Measurements from ENCODE around the gene ZCWPW1.
"Not testable (repeated sequence)": the region's sequence is repeated elsewhere in the genome, so short reads cannot be mapped to it uniquely, and the experiment has no call there.

ZCWPW1 gene

GRCh38 chr7:100398239-100398638 is 30.3 kb downstream of the ZCWPW1 start:
- DNase-seq: no peak

GRCh38 chr7:100397315-100398081 is 31.0 kb downstream of the ZCWPW1 start:
- no peak for DNase-seq

- DNase-seq: no peak
These were observed 32.0 kb downstream of the ZCWPW1 start for GRCh38 chr7:100396421-100396982.

- no peak for DNase-seq
These were observed 34.4 kb downstream of the ZCWPW1 start for GRCh38 chr7:100394077-100394476.

GRCh38 chr7:100393233-100393905 is 35.1 kb downstream of the ZCWPW1 start:
- DNase-seq: no peak

- no peak for DNase-seq
These were observed 38.1 kb downstream of the ZCWPW1 start for GRCh38 chr7:100390286-100391009.

- DNase-seq: no peak
These were observed 38.9 kb downstream of the ZCWPW1 start for GRCh38 chr7:100389437-100390088.

GRCh38 chr7:100387695-100388094 is 40.8 kb downstream of the ZCWPW1 start:
- no peak for DNase-seq

GRCh38 chr7:100386940-100387339 is 41.6 kb downstream of the ZCWPW1 start:
- no peak for DNase-seq

- DNase-seq: no peak
These were observed 43.7 kb downstream of the ZCWPW1 start for GRCh38 chr7:100384628-100385294.

- not testable (repeated sequence) for DNase-seq
These were observed 46.2 kb downstream of the ZCWPW1 start for GRCh38 chr7:100382234-100382853.

- DNase-seq: not testable (repeated sequence)
These were observed 46.8 kb downstream of the ZCWPW1 start for GRCh38 chr7:100381531-100382233.

GRCh38 chr7:100380196-100380595 is 48.3 kb downstream of the ZCWPW1 start:
- no peak for DNase-seq

- no peak for DNase-seq
These were observed 50.3 kb downstream of the ZCWPW1 start for GRCh38 chr7:100378114-100378755.

GRCh38 chr7:100376066-100376465 is 52.4 kb downstream of the ZCWPW1 start:
- DNase-seq: no peak

GRCh38 chr7:100374601-100375000 is 53.9 kb downstream of the ZCWPW1 start:
- no peak for DNase-seq

GRCh38 chr7:100373870-100374598 is 54.5 kb downstream of the ZCWPW1 start:
- not testable (repeated sequence) for DNase-seq

- no peak for DNase-seq
These were observed 55.2 kb downstream of the ZCWPW1 start, which contains the start of gene PILRA for GRCh38 chr7:100373261-100373831. Gene PILRA, plus strand, starts transcription at chr7:100373487. Its CDS starts 170 bp downstream, at chr7:100373657.

- no peak for DNase-seq
These were observed 55.8 kb downstream of the ZCWPW1 start for GRCh38 chr7:100372694-100373093.

All from SHP77 treated with DMSO at 0.1 percent for 48 hours (cell line).